ENCODE measurements around the gene ZNRF1. TPM values are rescaled to one million over a fixed set of nuclear protein-coding genes. Genes with fewer than 3 reads are reported as not detected.

ZNRF1 gene
- total and polyA plus RNA-seq, 2 donors = 13.4 to 22.0 TPM

DNA sequence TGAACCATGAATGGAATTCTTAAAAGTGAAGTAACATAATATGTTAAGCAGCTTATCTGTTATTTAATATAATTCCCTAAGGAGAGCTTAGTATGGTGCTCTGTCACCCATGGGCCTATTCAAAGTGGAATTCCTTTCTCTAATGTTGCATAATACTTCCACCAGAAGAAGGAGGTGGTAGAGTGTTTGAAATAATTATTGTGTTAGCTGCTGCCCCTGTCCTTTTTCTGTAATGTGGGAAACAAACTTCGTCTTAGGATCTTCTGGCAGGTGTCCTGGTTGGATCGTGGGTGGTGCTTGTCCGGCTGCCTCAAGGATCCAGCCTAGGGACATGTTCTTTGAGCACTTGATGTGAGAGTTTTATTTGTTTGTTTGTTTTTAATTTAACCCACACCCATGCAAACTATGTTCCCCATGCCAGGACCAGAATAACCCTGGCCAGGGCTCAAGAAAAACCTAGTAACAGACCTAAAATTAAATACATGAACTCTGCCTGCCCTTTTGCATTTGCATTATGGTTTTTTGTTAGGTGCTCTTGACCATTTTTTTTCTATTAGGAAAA, 46.1 kb downstream of the ZNRF1 start:
- no peak for DNase-seq (ENCODE audit: extremely low spot score)
- 21% methylated on average over 3 of the region's 3 CpGs for WGBS
- Histone ChIP-seq H3K4me1 (ENCODE audit: insufficient read depth) (no peaks in the 10 kb centered on the region), H3K27ac (ENCODE audit: low read depth) (no peak overlapping the region), H3K36me3 (ENCODE audit: insufficient read depth) (no peaks in the 10 kb centered on the region), H3K4me3 (ENCODE audit: low read depth, low read length) (no peak overlapping the region)

DNA sequence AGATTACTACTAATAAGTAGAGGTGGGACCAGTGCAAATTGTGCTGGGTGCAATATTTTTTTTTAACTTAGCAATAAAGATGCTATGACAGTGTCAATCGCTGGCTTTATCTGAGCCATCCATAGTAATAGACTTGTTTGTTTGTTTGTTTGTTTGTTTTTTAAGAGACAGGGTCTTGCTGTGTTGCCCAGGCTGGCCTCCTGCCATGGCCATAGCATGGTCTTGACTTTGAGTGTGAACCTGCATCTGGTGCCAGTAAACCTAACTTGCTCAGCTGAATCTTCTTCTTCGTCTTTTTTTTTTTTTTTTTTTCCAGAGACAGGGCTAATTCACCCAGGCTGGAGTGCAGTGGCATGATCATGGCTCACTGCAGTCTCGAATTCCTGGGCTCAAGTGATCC, 46.6 kb downstream of the ZNRF1 start:
- WGBS = 71% methylated on average over 3 of the region's 3 CpGs
- Histone ChIP-seq H3K27ac (ENCODE audit: low read depth) (no peak overlapping the region), H3K36me3 (ENCODE audit: insufficient read depth) (no peaks in the 10 kb centered on the region), H3K4me3 (ENCODE audit: low read depth, low read length) (no peak overlapping the region), H3K4me1 (ENCODE audit: insufficient read depth) (no peaks in the 10 kb centered on the region)
- DNase-seq (ENCODE audit: extremely low spot score) = no peak

DNA sequence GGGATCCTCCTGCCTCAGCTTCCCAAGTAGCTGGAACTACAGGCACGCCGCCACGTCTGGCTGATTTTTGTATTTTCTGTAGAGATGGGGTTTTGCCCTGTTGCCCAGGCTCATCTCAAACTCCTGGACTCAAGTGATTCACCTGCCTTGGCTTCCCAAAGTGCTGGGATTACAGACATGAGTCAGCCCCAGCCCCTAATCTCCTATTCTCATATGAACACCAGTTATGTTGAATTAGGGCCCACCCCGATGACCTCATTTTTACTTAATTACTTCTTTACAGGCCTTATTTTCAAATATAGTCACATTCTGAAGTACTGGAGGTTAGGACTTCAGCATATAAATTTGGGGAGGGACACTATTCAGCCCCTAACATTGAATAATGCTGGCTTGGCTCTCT, 49.2 kb downstream of the ZNRF1 start:
- no peak overlapping the region for H3K27ac ChIP-seq (ENCODE audit: low read depth)
- no peak overlapping the region for H3K4me3 ChIP-seq (ENCODE audit: low read depth, low read length)
- no peak for DNase-seq (ENCODE audit: extremely low spot score)
- 98% methylated on average over 4 of the region's 4 CpGs for WGBS
- no peaks in the 10 kb centered on the region for H3K36me3 ChIP-seq (ENCODE audit: insufficient read depth)
- no peaks in the 10 kb centered on the region for H3K4me1 ChIP-seq (ENCODE audit: insufficient read depth)

DNA sequence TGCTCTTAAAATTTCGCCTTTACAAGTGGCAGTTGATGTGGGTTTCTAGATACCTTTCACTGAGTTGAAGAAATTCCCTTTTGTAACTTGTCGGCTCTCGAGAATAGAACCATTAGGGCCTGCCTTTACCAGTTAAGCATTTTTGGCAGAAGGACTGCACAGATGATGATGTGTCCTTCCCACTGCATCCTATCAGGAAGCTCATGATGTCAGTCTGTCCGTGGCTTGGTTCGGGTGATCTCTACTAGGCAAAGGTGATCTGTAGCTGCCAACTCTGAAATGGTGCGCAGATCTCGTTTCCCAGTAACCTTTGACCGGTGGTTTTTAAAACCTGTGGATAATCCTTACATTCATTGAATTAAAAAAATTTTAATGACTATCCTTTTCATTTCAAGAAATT, 49.7 kb downstream of the ZNRF1 start:
- H3K27ac ChIP-seq (ENCODE audit: low read depth) = no peak overlapping the region
- 82% methylated on average over 8 of the region's 8 CpGs for WGBS

DNA sequence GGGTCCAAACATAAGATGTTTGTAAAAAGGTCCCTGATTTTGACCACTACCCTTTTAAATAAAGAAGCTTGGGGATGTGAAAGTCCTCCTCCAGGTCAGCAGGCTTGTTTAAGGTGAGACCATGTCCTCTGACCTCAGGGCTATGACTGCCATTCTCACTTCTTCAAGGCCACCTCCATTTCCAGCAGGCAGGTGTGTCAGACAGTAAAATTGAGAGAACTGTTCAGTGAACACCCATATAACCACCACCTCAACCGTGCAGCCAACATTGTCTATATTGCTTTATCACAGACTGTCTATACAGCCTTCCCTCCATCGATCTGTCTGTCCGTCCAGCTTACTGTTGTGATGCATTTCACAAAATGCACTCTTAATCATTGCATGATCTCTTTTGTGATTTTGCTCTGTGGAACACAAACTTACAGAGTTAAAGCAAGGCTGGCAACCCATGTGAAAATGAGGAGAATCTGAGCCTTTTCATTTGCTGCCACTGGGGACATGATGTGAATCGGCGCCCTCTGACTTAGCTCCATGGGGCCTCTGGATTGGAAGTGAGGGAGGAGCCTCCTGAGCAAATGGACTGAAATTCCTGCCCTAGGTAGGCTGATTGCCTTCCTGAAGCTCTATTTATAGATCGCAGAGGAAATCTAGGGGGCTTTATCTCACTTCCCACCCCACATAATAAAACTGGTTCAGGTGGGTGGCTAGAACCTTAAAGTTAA, 53.8 kb downstream of the ZNRF1 start:
- H3K4me3 ChIP-seq (ENCODE audit: low read depth, low read length) = no peak overlapping the region
- peaks cover 3% of the 10 kb centered on the region for H3K4me1 ChIP-seq (ENCODE audit: insufficient read depth)
- H3K27ac ChIP-seq (ENCODE audit: low read depth) = no peak overlapping the region
- H3K36me3 ChIP-seq (ENCODE audit: insufficient read depth) = no peaks in the 10 kb centered on the region
- WGBS = 89% methylated on average over 6 of the region's 6 CpGs
- no peak for DNase-seq (ENCODE audit: extremely low spot score)

More for the DNA sequence above, 49.7 kb downstream of the ZNRF1 start:
- no peak for DNase-seq (ENCODE audit: extremely low spot score)
- H3K4me3 ChIP-seq (ENCODE audit: low read depth, low read length) = no peak overlapping the region
- H3K36me3 ChIP-seq (ENCODE audit: insufficient read depth) = no peaks in the 10 kb centered on the region
- no peaks in the 10 kb centered on the region for H3K4me1 ChIP-seq (ENCODE audit: insufficient read depth)

DNA sequence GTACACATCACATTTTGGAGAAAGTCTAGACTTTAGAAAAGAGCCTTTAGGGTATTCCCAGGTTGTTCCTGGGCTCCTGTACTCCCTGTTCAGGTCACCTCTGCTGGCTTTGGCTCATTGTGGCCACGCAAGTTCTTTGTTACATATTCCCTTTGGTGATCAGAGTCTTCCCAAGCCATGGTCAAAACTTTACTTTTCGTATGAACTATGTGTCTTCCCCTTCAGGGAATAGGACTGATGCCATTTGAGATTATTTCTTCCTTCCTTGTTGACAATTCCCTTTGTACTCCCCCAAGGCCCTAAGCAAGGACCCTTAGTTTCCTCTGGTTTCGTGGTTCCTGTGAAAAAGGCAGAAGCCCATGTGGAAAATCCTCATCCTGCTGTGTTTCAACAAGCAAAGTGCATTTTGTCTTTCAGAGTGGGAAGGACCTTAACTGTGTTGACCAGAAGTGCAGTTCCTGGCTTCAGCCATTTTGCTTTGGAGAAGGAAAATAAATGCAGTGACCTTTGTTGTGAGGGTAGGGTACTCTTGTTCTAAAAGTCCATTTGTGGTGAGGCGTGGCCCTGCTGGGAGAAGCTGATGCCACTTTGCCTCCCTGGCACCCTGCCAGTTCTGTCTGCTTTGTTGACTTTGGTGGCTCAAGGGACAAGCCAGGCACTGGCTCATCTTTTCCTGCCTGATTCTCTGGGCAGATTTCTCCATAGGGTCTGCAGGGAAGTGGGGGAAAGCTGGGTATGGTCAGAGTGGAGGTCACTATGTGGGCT, 55.1 kb downstream of the ZNRF1 start:
- no peak for DNase-seq (ENCODE audit: extremely low spot score)
- H3K4me3 ChIP-seq (ENCODE audit: low read depth, low read length) = no peak overlapping the region
- 75% methylated on average over 4 of the region's 4 CpGs for WGBS

DNA sequence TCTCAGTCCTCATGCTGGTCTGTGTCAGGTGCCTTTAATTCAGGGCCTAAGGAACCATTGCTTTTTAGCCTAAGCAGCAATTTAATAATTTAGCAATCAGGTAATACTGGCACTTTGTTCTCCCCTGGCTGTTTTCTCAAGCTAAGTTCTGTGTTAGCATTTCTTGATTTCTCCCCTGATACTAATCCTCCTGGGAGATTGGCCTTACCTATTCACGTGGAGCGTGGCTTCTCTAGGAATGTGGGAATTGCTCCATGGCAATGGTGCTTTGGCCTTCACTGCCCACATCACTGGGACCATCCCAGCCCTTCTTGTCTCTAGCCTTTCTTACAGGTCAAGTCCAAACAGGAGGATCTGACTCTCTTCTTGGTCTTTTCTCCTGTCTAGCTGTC, 55.7 kb downstream of the ZNRF1 start:
- no peak overlapping the region for H3K4me3 ChIP-seq (ENCODE audit: low read depth, low read length)
- no peak for DNase-seq (ENCODE audit: extremely low spot score)
- 88% methylated on average over 2 of the region's 2 CpGs for WGBS
- H3K27ac ChIP-seq (ENCODE audit: low read depth) = no peak overlapping the region
- peaks cover 3% of the 10 kb centered on the region for H3K4me1 ChIP-seq (ENCODE audit: insufficient read depth)
- no peaks in the 10 kb centered on the region for H3K36me3 ChIP-seq (ENCODE audit: insufficient read depth)

More for the DNA sequence above, 55.1 kb downstream of the ZNRF1 start:
- Histone ChIP-seq H3K27ac (ENCODE audit: low read depth) (peak overlapping the region; percentile 19), H3K4me1 (ENCODE audit: insufficient read depth) (peaks cover 3% of the 10 kb centered on the region), H3K36me3 (ENCODE audit: insufficient read depth) (no peaks in the 10 kb centered on the region)

DNA sequence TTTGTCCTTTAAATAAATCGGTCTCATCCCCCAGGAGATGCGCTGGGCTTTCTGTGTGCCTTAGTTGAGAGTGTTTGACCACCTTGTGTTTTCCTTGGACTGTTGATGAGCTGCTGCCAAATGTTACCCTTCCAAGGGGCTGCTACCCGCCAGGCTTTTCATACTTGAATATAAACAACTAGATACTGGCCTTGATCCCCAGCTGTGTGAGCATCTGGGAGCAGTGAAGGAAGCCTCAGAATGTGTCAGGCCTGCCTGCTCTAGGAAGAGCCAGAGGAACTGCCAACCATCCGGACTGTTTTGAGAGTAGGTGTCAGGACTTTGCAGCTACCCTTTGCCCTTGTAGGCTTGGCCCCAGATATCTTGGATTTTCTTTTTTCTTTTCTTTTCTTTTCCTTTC, 60.0 kb downstream of the ZNRF1 start:
- no peak for DNase-seq (ENCODE audit: extremely low spot score)
- no peak overlapping the region for H3K27ac ChIP-seq (ENCODE audit: low read depth)
- 54% methylated on average over 4 of the region's 4 CpGs for WGBS
- H3K4me1 ChIP-seq (ENCODE audit: insufficient read depth) = peaks cover 2% of the 10 kb centered on the region
- no peaks in the 10 kb centered on the region for H3K36me3 ChIP-seq (ENCODE audit: insufficient read depth)
- no peak overlapping the region for H3K4me3 ChIP-seq (ENCODE audit: low read depth, low read length)

DNA sequence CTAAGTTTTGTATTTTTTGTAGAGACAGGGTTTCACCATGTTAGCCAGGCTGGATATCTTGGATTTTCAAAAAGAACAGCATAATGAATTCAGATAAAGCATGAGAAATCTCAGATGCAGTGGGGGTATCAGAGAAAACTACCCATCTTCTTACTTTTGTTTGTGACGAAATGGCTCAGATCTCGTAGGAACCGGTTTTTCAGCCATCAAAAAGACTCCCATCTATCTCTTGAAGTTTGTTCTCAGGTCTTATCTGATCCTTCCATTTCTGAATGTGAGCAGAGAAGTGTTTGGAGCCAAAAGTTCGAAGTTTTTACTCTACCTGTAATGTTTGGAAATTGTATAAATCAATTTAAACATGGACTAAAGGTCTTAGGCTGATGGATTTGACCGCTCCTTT, 60.6 kb downstream of the ZNRF1 start:
- no peaks in the 10 kb centered on the region for H3K4me1 ChIP-seq (ENCODE audit: insufficient read depth)
- WGBS = 86% methylated on average over 5 of the region's 5 CpGs

DNA sequence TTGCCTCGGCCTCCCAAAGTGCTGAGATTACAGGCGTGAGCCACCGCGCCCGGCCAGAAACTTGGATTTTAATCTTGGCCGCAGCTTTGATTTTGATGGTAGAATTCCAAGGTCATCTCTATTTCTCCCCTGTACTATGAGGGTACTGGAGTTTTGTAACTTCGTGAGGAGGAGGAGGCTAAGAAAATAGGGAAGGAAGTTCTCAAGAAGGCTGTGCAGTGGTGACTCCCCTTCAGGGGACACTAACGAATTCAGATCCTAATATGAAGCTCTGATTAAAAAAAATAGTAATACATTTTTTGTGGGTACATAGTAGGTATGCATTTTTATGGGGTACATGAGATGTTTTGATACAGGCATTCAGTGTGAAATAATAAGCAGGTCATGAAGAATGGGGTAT, 61.9 kb downstream of the ZNRF1 start:
- H3K4me1 ChIP-seq (ENCODE audit: insufficient read depth) = no peaks in the 10 kb centered on the region
- DNase-seq (ENCODE audit: extremely low spot score) = no peak
- 74% methylated on average over 8 of the region's 8 CpGs for WGBS
- no peak overlapping the region for H3K27ac ChIP-seq (ENCODE audit: low read depth)
- H3K4me3 ChIP-seq (ENCODE audit: low read depth, low read length) = no peak overlapping the region
- H3K36me3 ChIP-seq (ENCODE audit: insufficient read depth) = no peaks in the 10 kb centered on the region

More for the DNA sequence above, 60.6 kb downstream of the ZNRF1 start:
- Histone ChIP-seq H3K36me3 (ENCODE audit: insufficient read depth) (no peaks in the 10 kb centered on the region), H3K27ac (ENCODE audit: low read depth) (no peak overlapping the region), H3K4me3 (ENCODE audit: low read depth, low read length) (no peak overlapping the region)
- DNase-seq (ENCODE audit: extremely low spot score) = no peak

DNA sequence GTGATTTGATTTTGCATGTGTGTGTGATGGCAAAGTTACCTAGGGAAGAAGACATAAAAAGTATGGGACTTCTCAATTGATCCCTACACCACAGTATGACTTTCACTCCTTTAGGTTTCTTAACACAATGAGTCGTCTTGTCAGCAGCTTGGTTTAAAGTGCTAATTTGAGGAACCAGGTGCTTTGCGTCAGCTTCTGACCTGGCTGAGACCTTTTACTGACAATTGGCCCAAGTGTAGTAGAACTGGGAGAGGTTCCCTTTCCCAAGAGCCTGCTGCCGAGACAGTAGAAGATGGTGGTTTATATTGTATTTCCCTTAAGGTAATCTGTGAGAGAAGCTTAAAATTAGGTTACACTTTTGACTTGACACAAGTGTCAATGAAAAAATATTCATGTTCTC, 62.8 kb downstream of the ZNRF1 start:
- WGBS = 66% methylated on average over 3 of the region's 3 CpGs
- Histone ChIP-seq H3K4me1 (ENCODE audit: insufficient read depth) (no peaks in the 10 kb centered on the region), H3K36me3 (ENCODE audit: insufficient read depth) (no peaks in the 10 kb centered on the region), H3K4me3 (ENCODE audit: low read depth, low read length) (no peak overlapping the region), H3K27ac (ENCODE audit: low read depth) (no peak overlapping the region)
- no peak for DNase-seq (ENCODE audit: extremely low spot score)

DNA sequence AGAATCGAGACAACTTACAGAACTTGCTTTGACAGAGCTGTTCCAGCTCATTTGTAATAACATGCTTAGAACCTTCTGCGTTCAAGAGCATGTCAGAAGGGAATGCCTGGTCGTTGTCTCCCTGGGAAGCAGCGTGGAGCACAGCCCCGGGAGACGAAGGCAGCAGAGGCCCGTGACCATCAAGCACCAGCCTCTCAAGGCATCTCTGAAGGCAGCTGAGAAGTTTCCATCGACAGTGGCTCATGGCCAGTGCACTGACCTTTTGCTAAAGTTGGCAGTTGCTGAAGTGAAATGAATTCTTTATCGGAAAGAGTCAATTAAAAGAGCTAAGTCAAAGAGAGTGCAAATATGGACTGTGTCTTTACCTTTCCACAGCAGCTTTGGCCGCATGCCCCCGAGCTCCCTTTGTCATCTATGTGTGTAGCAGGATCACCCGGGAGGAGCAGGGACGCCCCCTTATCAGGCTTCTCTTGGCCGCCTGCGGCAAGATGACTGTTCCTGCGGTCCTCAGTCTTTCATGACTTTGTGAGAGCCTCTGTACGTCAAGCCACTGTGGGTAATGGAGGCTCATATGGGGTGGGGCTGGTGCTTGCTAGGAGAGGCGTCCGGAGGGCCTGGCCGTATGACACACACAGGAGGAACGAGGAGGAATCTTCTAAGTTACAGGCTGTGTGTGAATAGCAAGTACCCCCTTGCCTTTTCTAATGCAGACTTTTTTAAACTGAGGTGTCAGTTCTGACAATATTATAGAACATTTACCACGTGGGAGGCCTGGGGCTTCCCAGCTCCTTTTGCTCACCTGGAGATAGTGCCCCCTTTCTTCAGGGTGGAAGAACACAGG, 63.5 kb downstream of the ZNRF1 start:
- 52% methylated on average over 22 of the region's 22 CpGs for WGBS
- H3K4me1 ChIP-seq (ENCODE audit: insufficient read depth) = no peaks in the 10 kb centered on the region
- no peak overlapping the region for H3K27ac ChIP-seq (ENCODE audit: low read depth)
- H3K36me3 ChIP-seq (ENCODE audit: insufficient read depth) = no peaks in the 10 kb centered on the region
- no peak for DNase-seq (ENCODE audit: extremely low spot score)
- H3K4me3 ChIP-seq (ENCODE audit: low read depth, low read length) = no peak overlapping the region

DNA sequence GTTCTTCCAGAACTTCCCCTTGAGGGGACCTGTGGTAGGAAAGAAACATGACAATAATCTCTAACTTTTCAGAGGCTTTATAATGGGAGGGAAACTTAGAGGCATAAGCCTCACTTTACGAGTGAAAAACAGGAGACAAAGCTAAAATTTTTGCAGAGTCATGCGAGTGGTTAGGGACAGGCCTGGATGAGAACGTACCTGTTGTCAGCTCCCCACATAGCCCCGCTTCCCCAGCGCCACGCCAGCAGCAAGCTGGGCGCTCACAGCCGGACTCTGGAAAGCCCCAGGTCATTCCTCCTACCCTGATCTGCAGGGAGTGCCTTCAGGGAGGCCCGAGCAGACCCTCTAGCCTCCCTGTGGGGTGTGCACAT, 64.1 kb downstream of the ZNRF1 start:
- DNase-seq (ENCODE audit: extremely low spot score) = no peak
- Histone ChIP-seq H3K27ac (ENCODE audit: low read depth) (no peak overlapping the region), H3K4me1 (ENCODE audit: insufficient read depth) (no peaks in the 10 kb centered on the region), H3K36me3 (ENCODE audit: insufficient read depth) (no peaks in the 10 kb centered on the region), H3K4me3 (ENCODE audit: low read depth, low read length) (no peak overlapping the region)
- WGBS = 94% methylated on average over 9 of the region's 9 CpGs

Measured in urinary bladder (tissue), 4 donors.